ENCODE results near the gene RNF167. TPM values are rescaled to one million over a fixed set of nuclear protein-coding genes. Genes with fewer than 3 reads are reported as not detected.

RNF167 gene
- total RNA-seq, 1 donor from 2014 or later, result 85.8 TPM

GRCh38 chr17:4968486-4969046, 28.5 kb downstream of the RNF167 start:
- intact Hi-C loops (cut with DNase I), result no loop called here
- no peak for ATAC-seq (ENCODE audit: poor library complexity)
- no peak for DNase-seq

DNA sequence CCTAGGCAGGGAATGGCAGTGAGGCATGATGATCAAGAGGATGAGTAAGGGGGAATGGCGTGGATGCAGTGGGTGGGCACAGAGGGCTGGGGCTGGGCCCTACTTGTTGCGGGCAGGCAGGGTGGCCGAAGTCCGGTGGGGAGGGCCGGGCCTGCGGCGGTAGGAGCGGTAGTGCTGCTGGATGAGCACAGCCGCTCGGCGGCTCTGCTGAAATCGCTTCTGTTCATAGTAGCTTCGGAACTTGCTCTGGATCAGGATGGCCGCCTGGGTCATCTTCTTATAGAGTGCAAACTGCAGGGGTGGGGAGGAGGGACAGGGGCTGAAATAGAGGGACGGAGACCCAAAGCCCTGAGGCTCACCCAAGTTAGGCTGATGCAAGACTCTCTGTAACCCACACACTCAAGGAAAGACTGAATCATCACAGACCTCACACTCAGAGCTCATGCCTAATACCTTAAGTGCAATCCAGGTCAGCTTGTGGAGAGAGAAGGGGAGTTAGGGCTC, 29.0 kb downstream of the RNF167 start:
- intact Hi-C loops (cut with DNase I), result no loop called here
- ATAC-seq (ENCODE audit: poor library complexity), result no peak

DNA sequence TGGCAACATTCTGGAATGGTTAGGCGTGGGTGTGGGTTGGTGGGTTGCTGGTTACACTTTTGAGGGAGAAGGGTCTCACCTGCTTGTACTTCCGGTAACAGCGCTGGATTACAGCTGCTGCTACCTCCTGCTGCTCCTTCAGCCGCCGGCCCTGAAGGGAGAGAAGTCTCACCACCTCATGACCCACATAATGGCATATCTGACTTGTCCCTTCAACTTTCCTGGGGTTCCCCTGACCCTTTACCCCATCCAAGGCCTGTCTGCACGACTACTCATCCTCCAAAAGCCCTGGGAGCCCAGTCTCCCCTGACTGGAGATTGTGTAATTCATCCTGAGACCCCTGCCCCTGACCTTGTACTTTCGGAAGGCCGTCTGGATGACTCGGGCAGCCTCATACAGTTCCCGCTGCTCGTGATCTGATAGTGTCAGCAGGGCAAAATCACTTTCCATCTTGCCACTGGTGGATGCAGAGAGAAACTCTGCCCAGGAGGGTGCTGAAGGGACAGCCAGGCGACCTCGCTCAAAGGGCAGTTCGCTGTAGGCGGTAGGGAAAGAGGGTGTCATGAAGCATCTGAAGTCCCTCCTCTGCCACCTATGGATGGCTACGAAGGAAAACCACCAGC, 29.6 kb downstream of the RNF167 start:
- intact Hi-C loops (cut with DNase I), result no loop called here
- no peak for DNase-seq
- no peak for ATAC-seq (ENCODE audit: poor library complexity)

More for the DNA sequence above, 29.0 kb downstream of the RNF167 start:
- DNase-seq, result no peak

- DNase-seq (no peak), ATAC-seq (ENCODE audit: poor library complexity) (no peak)
- intact Hi-C loops (cut with DNase I), result no loop called here
Measured at GRCh38 chr17:4970273-4970672, 30.2 kb downstream of the RNF167 start.

DNA sequence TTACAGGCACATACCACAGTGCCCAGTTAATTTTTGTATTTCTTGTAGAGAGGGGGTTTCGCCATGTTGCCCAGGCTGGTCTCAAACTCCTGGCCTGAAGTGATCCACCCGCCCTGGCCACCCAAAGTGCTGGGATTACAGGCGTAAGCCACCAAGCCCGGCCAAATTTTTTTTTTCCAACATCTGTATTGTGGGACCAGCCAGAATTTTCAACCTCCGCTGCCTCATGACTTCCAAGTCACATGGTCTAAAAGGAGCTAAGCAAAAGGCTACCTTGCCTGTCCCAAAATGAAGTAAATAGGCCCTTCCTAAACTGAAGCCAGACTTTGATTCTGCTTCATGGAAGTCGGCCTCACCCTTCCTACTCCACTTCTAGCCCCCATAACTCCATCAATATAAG, 31.8 kb downstream of the RNF167 start:
- intact Hi-C loops (cut with DNase I), result no loop called here
- DNase-seq (no peak), ATAC-seq (ENCODE audit: poor library complexity) (no peak)

- no peak for ATAC-seq (ENCODE audit: poor library complexity)
- DNase-seq, result no peak
- intact Hi-C loops (cut with DNase I), result no loop called here
Measured at GRCh38 chr17:4972322-4972721, 32.3 kb downstream of the RNF167 start.

GRCh38 chr17:4972752-4973151, 32.7 kb downstream of the RNF167 start:
- intact Hi-C loops (cut with DNase I), result no loop called here
- ATAC-seq (ENCODE audit: poor library complexity) (no peak), DNase-seq (no peak)

DNA sequence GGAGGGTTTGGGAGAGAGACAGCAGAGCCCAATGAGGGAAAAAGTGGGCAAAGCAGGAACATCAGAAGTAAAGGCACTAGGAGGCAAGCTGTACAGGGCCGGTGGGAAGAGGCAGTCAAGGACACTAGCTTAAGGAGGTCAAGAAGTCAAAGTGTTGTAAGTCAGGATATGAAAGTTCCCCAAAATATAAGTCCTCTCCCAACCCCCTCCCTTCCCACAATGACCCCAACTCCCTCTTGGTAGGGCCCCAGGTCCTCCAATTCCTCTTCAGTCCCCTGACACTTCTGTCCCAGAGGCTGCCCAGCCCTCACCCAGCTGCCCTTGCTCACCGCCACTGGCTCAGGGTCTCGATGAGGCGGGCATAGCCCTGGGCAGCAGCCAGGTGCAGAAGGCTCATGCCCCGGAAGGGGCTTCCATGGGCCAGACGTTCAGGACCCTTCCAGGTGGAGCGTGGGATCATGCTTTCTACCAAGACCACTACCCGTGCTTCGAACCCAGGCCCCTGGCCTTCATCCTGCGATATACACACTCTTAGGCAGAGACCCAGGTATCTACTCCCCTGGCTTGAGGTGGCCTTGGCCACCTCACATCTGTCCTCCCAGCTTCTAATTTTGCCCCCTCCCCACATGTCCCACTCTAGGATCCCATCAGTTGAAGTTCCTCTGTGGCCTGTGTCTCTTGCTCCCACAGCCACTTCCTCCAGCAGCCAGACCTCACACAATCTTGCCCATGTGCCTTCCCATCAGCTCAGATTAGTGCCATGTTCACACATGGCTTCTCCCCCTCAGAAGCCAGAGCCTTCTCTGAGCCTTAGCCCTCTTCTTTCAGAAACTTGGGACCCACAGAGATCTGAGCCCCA, 33.4 kb downstream of the RNF167 start:
- intact Hi-C loops (cut with DNase I), result no loop called here
- ATAC-seq (ENCODE audit: poor library complexity), result peak; percentile 1

GRCh38 chr17:4974115-4974670, 34.1 kb downstream of the RNF167 start:
- ATAC-seq (ENCODE audit: poor library complexity), result peak; percentile 79
- no peak for DNase-seq
- intact Hi-C loops (cut with DNase I), result no loop called here

More for the DNA sequence above, 33.4 kb downstream of the RNF167 start:
- DNase-seq, result no peak

GRCh38 chr17:4978726-4979125, 38.7 kb downstream of the RNF167 start:
- intact Hi-C loops (cut with DNase I), result no loop called here
- DNase-seq (no peak), ATAC-seq (ENCODE audit: poor library complexity) (no peak)

DNA sequence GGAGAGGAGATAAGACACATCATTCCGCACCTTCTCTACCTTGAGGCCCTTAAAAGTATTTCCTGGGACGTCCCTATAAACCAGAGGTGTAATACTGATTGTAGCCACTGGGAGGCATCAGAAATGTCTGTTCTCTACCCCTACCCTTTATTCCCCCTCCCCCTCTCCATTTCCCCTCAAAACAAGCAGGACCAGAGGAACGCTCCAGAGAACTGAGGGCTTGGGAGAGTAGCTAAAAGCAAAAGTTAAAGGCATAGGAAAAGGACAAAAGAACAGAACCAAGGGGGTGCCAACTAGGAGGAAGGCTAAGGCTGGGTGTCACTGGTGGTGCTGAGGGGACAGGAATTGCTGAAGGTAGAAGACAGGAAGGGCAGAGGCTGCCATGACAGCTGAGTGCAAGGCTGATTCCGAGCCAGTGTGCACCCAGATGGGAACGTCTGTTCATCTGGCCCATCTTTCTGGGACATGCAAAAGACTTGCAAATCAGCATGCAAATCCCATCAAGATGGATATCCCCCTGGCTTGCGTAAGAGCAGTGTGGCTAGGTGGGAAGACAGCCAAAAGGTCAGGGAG, 40.7 kb downstream of the RNF167 start:
- ATAC-seq (ENCODE audit: poor library complexity) (peak; percentile 53), DNase-seq (no peak)
- intact Hi-C loops (cut with DNase I), result loop anchor here (5.0 kb wide), 1 partner anchor 73 kb away; no protein-coding TSS in a partner anchor

- ATAC-seq (ENCODE audit: poor library complexity) (no peak), DNase-seq (no peak)
- intact Hi-C loops (cut with DNase I), result loop anchor here (5.0 kb wide), 1 partner anchor 75 kb away; no protein-coding TSS in a partner anchor
Measured at GRCh38 chr17:4982305-4982704, 42.2 kb downstream of the RNF167 start.

GRCh38 chr17:4986403-4986802, 46.3 kb downstream of the RNF167 start:
- no peak for DNase-seq
- intact Hi-C loops (cut with DNase I), result no loop called here
- ATAC-seq (ENCODE audit: poor library complexity), result no peak

DNA sequence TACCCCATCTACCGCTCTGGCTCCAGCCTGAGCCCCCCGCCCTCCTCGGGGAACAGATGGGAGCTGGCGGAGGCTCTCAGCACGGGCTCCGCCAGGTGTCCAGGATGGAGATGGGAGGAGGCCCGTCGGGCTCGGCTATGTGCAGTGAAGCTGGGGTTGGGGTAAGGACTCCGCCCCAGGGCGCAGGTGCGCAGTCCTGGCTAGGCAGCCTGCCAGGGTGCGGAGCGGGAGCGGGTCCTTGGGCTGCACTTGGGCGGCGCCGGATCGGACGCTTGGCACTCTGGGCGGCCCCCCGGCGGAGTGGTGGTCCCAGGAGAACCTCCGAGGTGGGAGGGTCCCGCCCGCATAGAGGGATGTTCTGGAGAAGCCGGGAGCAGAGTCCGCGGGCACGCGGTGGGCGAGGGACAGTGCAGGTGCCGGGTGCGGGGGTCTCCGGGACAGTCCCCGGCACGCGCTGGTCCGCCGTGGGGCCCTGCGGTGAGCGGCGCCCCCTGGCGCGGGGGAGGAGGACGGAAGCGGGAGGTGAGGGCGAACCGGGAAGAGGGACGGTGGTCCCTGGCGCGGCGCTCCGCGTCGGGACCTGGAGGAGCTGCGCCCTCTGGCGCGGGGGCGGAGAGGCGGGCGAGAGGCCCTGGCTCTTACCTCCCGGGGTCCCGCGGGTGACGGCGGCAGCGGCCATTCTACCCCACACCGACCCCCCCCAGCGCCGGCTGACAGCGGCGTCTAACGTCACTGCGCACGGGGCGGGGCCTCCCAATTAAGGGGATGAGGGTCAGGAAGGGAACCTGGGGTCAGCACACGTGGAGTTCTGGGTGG, 47.1 kb downstream of the RNF167 start, which contains the start of gene CAMTA2:
CAMTA2 (minus strand) TSS at position 725 of the 816 bp plus-strand sequence. CDS start 1,453 bp downstream, outside the sequence.
- ATAC-seq (ENCODE audit: poor library complexity) (peak; percentile 97), DNase-seq (peak; percentile 96)
- intact Hi-C loops (cut with DNase I), result no loop called here

GRCh38 chr17:4987767-4988567, 47.9 kb downstream of the RNF167 start:
- peak; percentile 53 for DNase-seq
- intact Hi-C loops (cut with DNase I), result no loop called here
- ATAC-seq (ENCODE audit: poor library complexity), result peak; percentile 17

GRCh38 chr17:4994081-4994595, 54.1 kb downstream of the RNF167 start:
- intact Hi-C loops (cut with DNase I), result no loop called here
- no peak for ATAC-seq (ENCODE audit: poor library complexity)
- no peak for DNase-seq

All from Right ventricle myocardium superior (tissue), 1 donor.